BJ (cell line): ENCODE data around the gene GLCCI1. TPM values are rescaled to one million over a fixed set of nuclear protein-coding genes. Genes with fewer than 3 reads are reported as not detected.

Experiments
- CTCF ChIA-PET: fragments of 350-600 bp; formaldehyde crosslinking; extraction: SDS; loops from one replicate; lab custom pipeline; 2021; ENCODE audit warnings: antibody characterized with exemption, inconsistent platforms; lab: Yijun Ruan, JAX
- POLR2A ChIA-PET: fragments of 300-600 bp; sonication (Branson Sonifier 250); formaldehyde crosslinking; extraction: SDS; loops from one replicate; lab custom pipeline; 2021; ENCODE audit warnings: antibody characterized with exemption; lab: Charles Lee
- DNase-seq: peaks from one replicate; pipeline ENCODE4 v3.0.0-alpha.2; 2011; ENCODE audit warnings: low read depth
- H3K27me3 ChIP-seq: 2 replicates; pipeline ENCODE4 v1.6.0; 2011; ENCODE audit warnings: low read length; ENCODE audit not compliant: control insufficient read depth, insufficient read depth
- H3K36me3 ChIP-seq: 2 replicates; pipeline ENCODE4 v1.5.1; 2011; ENCODE audit warnings: low read length; ENCODE audit not compliant: control insufficient read depth, insufficient read depth
- H3K4me3 ChIP-seq: 2 replicates; pipeline ENCODE4 v1.5.1; 2011; ENCODE audit warnings: low read depth, mild to moderate bottlenecking, control low read depth, low read length
- CTCF ChIP-seq: IDR thresholded peaks from 2 replicates; pipeline ENCODE4 v1.5.1; 2011; ENCODE audit warnings: low read depth, mild to moderate bottlenecking, control low read depth, inconsistent platforms, low read length, moderate library complexity; ENCODE audit not compliant: insufficient read depth
- polyA plus RNA-seq: library from polyadenylated mRNA; depleted of rRNA; stranded (reverse); fragments of >200 nt; gene quantifications from 2 replicates; pipeline ENCODE4 v1.2.3, GENCODE V29; 2011

Gene GLCCI1
- polyA plus RNA-seq, 1 experiment: 11.2 TPM

GRCh38 chr7:8120390-8121058 is 151.9 kb downstream of the GLCCI1 start:
- TF ChIP-seq CTCF: no peak
- Histone ChIP-seq H3K36me3 (no peaks in the 10 kb centered on the region), H3K4me3 (no peak overlapping the region), H3K27me3 (peaks cover 3% of the 10 kb centered on the region; the same call in 1 of the 2 replicates)
- ChIA-PET POLR2A (no interaction called here), CTCF (no interaction called here)
- DNase-seq: no peak

GRCh38 chr7:8121243-8121642 is 152.6 kb downstream of the GLCCI1 start:
- ChIA-PET CTCF (no interaction called here), POLR2A (no interaction called here)
- no peak for DNase-seq
- H3K4me3 ChIP-seq: no peak overlapping the region
- no peak for TF ChIP-seq CTCF
- peaks cover 3% of the 10 kb centered on the region; the same call in 1 of the 2 replicates for H3K27me3 ChIP-seq
- H3K36me3 ChIP-seq: no peaks in the 10 kb centered on the region

GRCh38 chr7:8125680-8126444 is 157.3 kb downstream of the GLCCI1 start:
- Histone ChIP-seq H3K36me3 (no peaks in the 10 kb centered on the region), H3K27me3 (peaks cover 3% of the 10 kb centered on the region; the same call in 1 of the 2 replicates), H3K4me3 (no peak overlapping the region)
- ChIA-PET CTCF (interaction anchor here (0.6 to 1.3 kb wide), 2 partner anchors 18 to 77 kb away, joined by 3 read pairs; no protein-coding TSS in a partner anchor), POLR2A (no interaction called here)
- no peak for TF ChIP-seq CTCF
- DNase-seq: no peak

GRCh38 chr7:8126601-8127167 is 158.1 kb downstream of the GLCCI1 start:
- TF ChIP-seq CTCF: no peak
- ChIA-PET CTCF (interaction anchor here (1.3 kb wide), 1 partner anchor 17 kb away, joined by 3 read pairs; no protein-coding TSS in a partner anchor), POLR2A (no interaction called here)
- H3K27me3 ChIP-seq: peaks cover 3% of the 10 kb centered on the region; the same call in 1 of the 2 replicates
- no peak overlapping the region for H3K4me3 ChIP-seq
- H3K36me3 ChIP-seq: no peaks in the 10 kb centered on the region
- DNase-seq: no peak
